HEK293 (cell line): ENCODE results near the gene ASB6.
A peak's percentile ranks its signal among the peaks of the same experiment; 100 is the strongest.

Experiments used
- FEZF1 ChIP-seq: fragments of 450-650 bp; formaldehyde crosslinking; IDR thresholded peaks from 2 replicates; pipeline ENCODE4 v1.5.1; 2016; ENCODE audit warnings: missing biosample characterization, missing genetic modification characterization
- GLIS1 ChIP-seq: fragments of 450-650 bp; formaldehyde crosslinking; IDR thresholded peaks from 2 replicates; pipeline ENCODE4 v1.5.1; 2016; ENCODE audit warnings: missing biosample characterization, missing genetic modification characterization
- KLF10 ChIP-seq: fragments of 450-650 bp; IDR thresholded peaks from 2 replicates; pipeline ENCODE4 v1.5.1; 2018; ENCODE audit warnings: missing biosample characterization, mild to moderate bottlenecking, missing genetic modification characterization
- OVOL3 ChIP-seq: fragments of 450-650 bp; formaldehyde crosslinking; IDR thresholded peaks from 2 replicates; pipeline ENCODE4 v1.5.1; 2016; ENCODE audit warnings: missing biosample characterization, missing genetic modification characterization
- PRDM10 ChIP-seq: fragments of 450-650 bp; formaldehyde crosslinking; IDR thresholded peaks from 2 replicates; pipeline ENCODE4 v1.5.1; 2016; ENCODE audit warnings: missing biosample characterization, missing genetic modification characterization
- SP2 ChIP-seq: fragments of 450-650 bp; formaldehyde crosslinking; IDR thresholded peaks from 2 replicates; pipeline ENCODE4 v1.5.1; 2016; ENCODE audit warnings: missing biosample characterization, missing genetic modification characterization
- WT1 ChIP-seq: fragments of 450-650 bp; formaldehyde crosslinking; IDR thresholded peaks from 2 replicates; pipeline ENCODE4 v1.5.1; 2016; ENCODE audit warnings: missing biosample characterization, missing genetic modification characterization
- ZBTB48 ChIP-seq: fragments of 450-650 bp; formaldehyde crosslinking; IDR thresholded peaks from 2 replicates; pipeline ENCODE4 v1.5.1; 2016; ENCODE audit warnings: missing biosample characterization, missing genetic modification characterization
- ZNF169 ChIP-seq: fragments of 450-650 bp; formaldehyde crosslinking; IDR thresholded peaks from 2 replicates; pipeline ENCODE4 v1.5.1; 2016; ENCODE audit warnings: missing biosample characterization, missing genetic modification characterization
- ZNF23 ChIP-seq: fragments of 450-650 bp; formaldehyde crosslinking; IDR thresholded peaks from 2 replicates; pipeline ENCODE4 v1.5.1; 2016; ENCODE audit warnings: missing biosample characterization, missing genetic modification characterization, borderline replicate concordance
- ZNF324 ChIP-seq: fragments of 450-650 bp; formaldehyde crosslinking; IDR thresholded peaks from 2 replicates; pipeline ENCODE4 v1.5.1; 2016; ENCODE audit warnings: missing biosample characterization, missing genetic modification characterization
- ZNF426 ChIP-seq: fragments of 450-650 bp; formaldehyde crosslinking; IDR thresholded peaks from 2 replicates; pipeline ENCODE4 v1.5.1; 2017; ENCODE audit warnings: missing biosample characterization, missing genetic modification characterization, mild to moderate bottlenecking, inconsistent platforms, moderate library complexity
- ZNF558 ChIP-seq: fragments of 450-650 bp; formaldehyde crosslinking; IDR thresholded peaks from 2 replicates; pipeline ENCODE4 v1.5.1; 2016; ENCODE audit warnings: missing biosample characterization, missing genetic modification characterization
- ZNF596 ChIP-seq: fragments of 450-650 bp; IDR thresholded peaks from 2 replicates; pipeline ENCODE4 v1.5.0; 2018; ENCODE audit warnings: missing biosample characterization, mild to moderate bottlenecking, missing genetic modification characterization, moderate library complexity
- ZNF600 ChIP-seq: fragments of 450-650 bp; formaldehyde crosslinking; IDR thresholded peaks from 2 replicates; pipeline ENCODE4 v1.5.1; 2016; ENCODE audit warnings: missing biosample characterization, missing genetic modification characterization
- ZNF610 ChIP-seq: fragments of 450-650 bp; formaldehyde crosslinking; IDR thresholded peaks from 2 replicates; pipeline ENCODE4 v1.5.1; 2016; ENCODE audit warnings: missing biosample characterization, missing genetic modification characterization, borderline replicate concordance
- ZNF692 ChIP-seq: fragments of 450-650 bp; formaldehyde crosslinking; IDR thresholded peaks from 2 replicates; pipeline ENCODE4 v1.5.1; 2016; ENCODE audit warnings: missing biosample characterization, missing genetic modification characterization
- ZNF785 ChIP-seq: fragments of 450-650 bp; formaldehyde crosslinking; IDR thresholded peaks from 2 replicates; pipeline ENCODE4 v1.5.1; 2016; ENCODE audit warnings: missing biosample characterization, missing genetic modification characterization
- ZNF837 ChIP-seq: fragments of 450-650 bp; formaldehyde crosslinking; IDR thresholded peaks from 2 replicates; pipeline ENCODE4 v1.5.1; 2016; ENCODE audit warnings: missing biosample characterization, missing genetic modification characterization
- ZNF843 ChIP-seq: fragments of 450-650 bp; formaldehyde crosslinking; IDR thresholded peaks from 2 replicates; pipeline ENCODE4 v1.5.1; 2016; ENCODE audit warnings: missing biosample characterization, missing genetic modification characterization
- ZSCAN4 ChIP-seq: fragments of 450-650 bp; formaldehyde crosslinking; IDR thresholded peaks from 2 replicates; pipeline ENCODE4 v1.5.1; 2017; ENCODE audit warnings: missing biosample characterization, missing genetic modification characterization
- TF ChIP-seq, protein P1 (sequence below): fragments of 450-650 bp; formaldehyde crosslinking; IDR thresholded peaks from 2 replicates; pipeline ENCODE4 v1.5.1; 2016; ENCODE audit warnings: missing biosample characterization, missing genetic modification characterization
- TF ChIP-seq, protein P2 (sequence below): fragments of 450-650 bp; formaldehyde crosslinking; conservative IDR thresholded peaks from 2 replicates; pipeline ENCODE4 v1.5.1; 2016; ENCODE audit warnings: low read depth, missing biosample characterization, missing genetic modification characterization
- TF ChIP-seq, protein P3 (sequence below): fragments of 450-650 bp; formaldehyde crosslinking; conservative IDR thresholded peaks from 2 replicates; pipeline ENCODE4 v1.5.1; 2016; ENCODE audit warnings: low read depth, missing biosample characterization, missing genetic modification characterization

Gene ASB6

GRCh38 chr9:129626079-129626624 lies 15.8 kb downstream of the ASB6 start, which contains the start of gene NTMT1 (continued):
- peak; percentile 98 for TF ChIP-seq ZBTB48 (tag by site-specific recombination)
- 0 out of 2 replicates have a peak, but pooled peaks have one; percentile 45 for TF ChIP-seq ZNF785 (tag by site-specific recombination)
- TF ChIP-seq ZNF692: peak; percentile 84
- no peak for TF ChIP-seq ZNF596 (tag by site-specific recombination)
- TF ChIP-seq, protein P1, sequence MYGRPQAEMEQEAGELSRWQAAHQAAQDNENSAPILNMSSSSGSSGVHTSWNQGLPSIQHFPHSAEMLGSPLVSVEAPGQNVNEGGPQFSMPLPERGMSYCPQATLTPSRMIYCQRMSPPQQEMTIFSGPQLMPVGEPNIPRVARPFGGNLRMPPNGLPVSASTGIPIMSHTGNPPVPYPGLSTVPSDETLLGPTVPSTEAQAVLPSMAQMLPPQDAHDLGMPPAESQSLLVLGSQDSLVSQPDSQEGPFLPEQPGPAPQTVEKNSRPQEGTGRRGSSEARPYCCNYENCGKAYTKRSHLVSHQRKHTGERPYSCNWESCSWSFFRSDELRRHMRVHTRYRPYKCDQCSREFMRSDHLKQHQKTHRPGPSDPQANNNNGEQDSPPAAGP: peak; percentile 90
- TF ChIP-seq ZNF843: peak; percentile 73; the same call in 1 of the 2 replicates
- peak; percentile 90 for TF ChIP-seq SP2 (tag by site-specific recombination)
- TF ChIP-seq OVOL3 (tag by site-specific recombination): peak; percentile 76; the same call in 1 of the 2 replicates
- no peak for TF ChIP-seq ZNF426 (tag by site-specific recombination)
- TF ChIP-seq FEZF1 (tag by site-specific recombination): no peak
- TF ChIP-seq, protein P2, sequence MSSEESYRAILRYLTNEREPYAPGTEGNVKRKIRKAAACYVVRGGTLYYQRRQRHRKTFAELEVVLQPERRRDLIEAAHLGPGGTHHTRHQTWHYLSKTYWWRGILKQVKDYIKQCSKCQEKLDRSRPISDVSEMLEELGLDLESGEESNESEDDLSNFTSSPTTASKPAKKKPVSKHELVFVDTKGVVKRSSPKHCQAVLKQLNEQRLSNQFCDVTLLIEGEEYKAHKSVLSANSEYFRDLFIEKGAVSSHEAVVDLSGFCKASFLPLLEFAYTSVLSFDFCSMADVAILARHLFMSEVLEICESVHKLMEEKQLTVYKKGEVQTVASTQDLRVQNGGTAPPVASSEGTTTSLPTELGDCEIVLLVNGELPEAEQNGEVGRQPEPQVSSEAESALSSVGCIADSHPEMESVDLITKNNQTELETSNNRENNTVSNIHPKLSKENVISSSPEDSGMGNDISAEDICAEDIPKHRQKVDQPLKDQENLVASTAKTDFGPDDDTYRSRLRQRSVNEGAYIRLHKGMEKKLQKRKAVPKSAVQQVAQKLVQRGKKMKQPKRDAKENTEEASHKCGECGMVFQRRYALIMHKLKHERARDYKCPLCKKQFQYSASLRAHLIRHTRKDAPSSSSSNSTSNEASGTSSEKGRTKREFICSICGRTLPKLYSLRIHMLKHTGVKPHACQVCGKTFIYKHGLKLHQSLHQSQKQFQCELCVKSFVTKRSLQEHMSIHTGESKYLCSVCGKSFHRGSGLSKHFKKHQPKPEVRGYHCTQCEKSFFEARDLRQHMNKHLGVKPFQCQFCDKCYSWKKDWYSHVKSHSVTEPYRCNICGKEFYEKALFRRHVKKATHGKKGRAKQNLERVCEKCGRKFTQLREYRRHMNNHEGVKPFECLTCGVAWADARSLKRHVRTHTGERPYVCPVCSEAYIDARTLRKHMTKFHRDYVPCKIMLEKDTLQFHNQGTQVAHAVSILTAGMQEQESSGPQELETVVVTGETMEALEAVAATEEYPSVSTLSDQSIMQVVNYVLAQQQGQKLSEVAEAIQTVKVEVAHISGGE (tag by site-specific recombination): peak; percentile 84
- no peak for TF ChIP-seq ZNF837 (tag by site-specific recombination)
- peak; percentile 80 for TF ChIP-seq GLIS1 (tag by site-specific recombination)
- TF ChIP-seq ZNF23 (tag by site-specific recombination): no peak
- peak; percentile 48; the same call in 1 of the 2 replicates for TF ChIP-seq WT1
- TF ChIP-seq ZNF169 (tag by site-specific recombination): 0 out of 2 replicates have a peak, but pooled peaks have one; percentile 28
- peak; percentile 83 for TF ChIP-seq ZNF610 (tag by site-specific recombination)
- TF ChIP-seq PRDM10 (tag by site-specific recombination): peak; percentile 47; the same call in 1 of the 2 replicates
- no peak for TF ChIP-seq ZNF558 (tag by site-specific recombination)
- 0 out of 2 replicates have a peak, but pooled peaks have one; percentile 21 for TF ChIP-seq ZSCAN4 (tag by site-specific recombination)
- TF ChIP-seq, protein P3, sequence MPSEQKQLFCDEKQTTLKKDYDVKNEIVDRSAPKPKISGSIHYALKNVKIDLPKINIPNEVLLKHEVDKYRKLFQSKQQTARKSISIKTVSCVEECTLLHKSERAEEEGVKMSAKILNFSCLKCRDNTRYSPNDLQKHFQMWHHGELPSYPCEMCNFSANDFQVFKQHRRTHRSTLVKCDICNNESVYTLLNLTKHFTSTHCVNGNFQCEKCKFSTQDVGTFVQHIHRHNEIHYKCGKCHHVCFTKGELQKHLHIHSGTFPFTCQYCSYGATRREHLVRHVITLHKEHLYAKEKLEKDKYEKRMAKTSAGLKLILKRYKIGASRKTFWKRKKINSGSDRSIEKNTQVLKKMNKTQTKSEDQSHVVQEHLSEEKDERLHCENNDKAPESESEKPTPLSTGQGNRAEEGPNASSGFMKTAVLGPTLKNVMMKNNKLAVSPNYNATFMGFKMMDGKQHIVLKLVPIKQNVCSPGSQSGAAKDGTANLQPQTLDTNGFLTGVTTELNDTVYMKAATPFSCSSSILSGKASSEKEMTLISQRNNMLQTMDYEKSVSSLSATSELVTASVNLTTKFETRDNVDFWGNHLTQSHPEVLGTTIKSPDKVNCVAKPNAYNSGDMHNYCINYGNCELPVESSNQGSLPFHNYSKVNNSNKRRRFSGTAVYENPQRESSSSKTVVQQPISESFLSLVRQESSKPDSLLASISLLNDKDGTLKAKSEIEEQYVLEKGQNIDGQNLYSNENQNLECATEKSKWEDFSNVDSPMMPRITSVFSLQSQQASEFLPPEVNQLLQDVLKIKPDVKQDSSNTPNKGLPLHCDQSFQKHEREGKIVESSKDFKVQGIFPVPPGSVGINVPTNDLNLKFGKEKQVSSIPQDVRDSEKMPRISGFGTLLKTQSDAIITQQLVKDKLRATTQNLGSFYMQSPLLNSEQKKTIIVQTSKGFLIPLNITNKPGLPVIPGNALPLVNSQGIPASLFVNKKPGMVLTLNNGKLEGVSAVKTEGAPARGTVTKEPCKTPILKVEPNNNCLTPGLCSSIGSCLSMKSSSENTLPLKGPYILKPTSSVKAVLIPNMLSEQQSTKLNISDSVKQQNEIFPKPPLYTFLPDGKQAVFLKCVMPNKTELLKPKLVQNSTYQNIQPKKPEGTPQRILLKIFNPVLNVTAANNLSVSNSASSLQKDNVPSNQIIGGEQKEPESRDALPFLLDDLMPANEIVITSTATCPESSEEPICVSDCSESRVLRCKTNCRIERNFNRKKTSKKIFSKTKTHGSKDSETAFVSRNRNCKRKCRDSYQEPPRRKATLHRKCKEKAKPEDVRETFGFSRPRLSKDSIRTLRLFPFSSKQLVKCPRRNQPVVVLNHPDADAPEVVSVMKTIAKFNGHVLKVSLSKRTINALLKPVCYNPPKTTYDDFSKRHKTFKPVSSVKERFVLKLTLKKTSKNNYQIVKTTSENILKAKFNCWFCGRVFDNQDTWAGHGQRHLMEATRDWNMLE (tag by site-specific recombination): peak; percentile 46; the same call in 1 of the 2 replicates
- TF ChIP-seq KLF10 (tag by site-specific recombination): peak; percentile 56
- TF ChIP-seq ZNF600 (tag by site-specific recombination): peak; percentile 97
- TF ChIP-seq ZNF324 (tag by site-specific recombination): peak; percentile 66; the same call in 1 of the 2 replicates
